ENCODE data around the gene SIGLEC14.

The SIGLEC14 gene, protein sequence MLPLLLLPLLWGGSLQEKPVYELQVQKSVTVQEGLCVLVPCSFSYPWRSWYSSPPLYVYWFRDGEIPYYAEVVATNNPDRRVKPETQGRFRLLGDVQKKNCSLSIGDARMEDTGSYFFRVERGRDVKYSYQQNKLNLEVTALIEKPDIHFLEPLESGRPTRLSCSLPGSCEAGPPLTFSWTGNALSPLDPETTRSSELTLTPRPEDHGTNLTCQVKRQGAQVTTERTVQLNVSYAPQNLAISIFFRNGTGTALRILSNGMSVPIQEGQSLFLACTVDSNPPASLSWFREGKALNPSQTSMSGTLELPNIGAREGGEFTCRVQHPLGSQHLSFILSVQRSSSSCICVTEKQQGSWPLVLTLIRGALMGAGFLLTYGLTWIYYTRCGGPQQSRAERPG

DNA sequence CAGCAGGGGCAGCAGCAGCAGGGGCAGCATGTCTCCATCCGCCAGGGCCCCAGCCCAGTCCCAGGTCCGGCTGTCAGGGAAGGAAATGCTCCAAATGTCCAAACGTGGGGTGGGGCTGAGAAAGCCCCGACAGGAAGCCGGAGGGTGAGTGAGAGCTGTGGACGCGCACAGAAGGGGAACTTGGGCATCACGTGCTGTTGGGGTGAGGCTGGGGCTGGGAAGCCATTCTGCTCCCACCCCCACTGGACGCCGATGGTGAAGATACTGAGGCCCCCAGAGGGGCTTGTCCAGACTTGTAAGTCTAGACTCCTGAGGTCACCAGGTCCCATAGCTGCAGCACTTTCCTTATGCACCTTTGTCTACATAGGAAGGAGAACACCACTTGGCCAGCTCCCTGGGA, at the start of gene SIGLEC14:
Gene SIGLEC14, minus strand, starts transcription at position 96 of the 400 bp plus-strand sequence. Its CDS starts 66 bp downstream, at position 30.
- in situ Hi-C loops (cut with HindIII; ENCODE audit: low sequenced_read_pairs): loop anchor here (5.0 kb wide), 2 partner anchors 49 to 174 kb away; no protein-coding TSS in a partner anchor

DNA sequence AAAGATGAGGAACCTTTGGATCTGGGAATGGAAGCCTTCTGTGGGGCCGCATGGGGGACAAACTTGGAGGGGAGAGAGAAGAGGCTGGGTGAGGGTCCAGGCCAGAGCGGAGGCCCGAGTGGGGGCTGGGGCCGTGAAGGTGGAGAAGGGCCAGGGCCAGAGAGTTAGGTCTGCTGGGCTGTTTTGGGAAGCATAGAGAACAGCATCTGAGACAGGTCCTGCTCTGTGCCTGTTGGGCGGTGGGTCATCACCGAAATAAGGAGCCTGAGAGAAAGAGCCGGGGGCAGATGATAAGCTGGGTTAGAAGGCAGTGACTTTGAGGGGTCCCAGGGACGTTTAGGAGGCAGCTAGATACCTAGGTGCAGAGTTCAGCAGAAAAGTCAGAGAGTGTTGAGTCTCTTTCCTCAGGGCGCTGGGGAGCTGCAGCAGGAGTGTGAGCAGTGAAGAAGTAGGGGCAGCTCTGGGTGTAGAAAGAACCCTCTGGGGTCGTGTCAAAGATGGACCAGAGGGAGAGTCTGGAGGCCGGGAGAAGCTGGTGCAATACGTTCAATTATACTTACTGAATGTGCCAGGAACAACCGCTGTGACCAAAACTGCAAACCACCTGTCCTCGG, 49.2 kb upstream of the SIGLEC14 start:
- in situ Hi-C loops (cut with HindIII; ENCODE audit: low sequenced_read_pairs): loop anchor here (5.0 kb wide), 1 partner anchor 56 kb away; the partner anchor contains the start of gene FPR1

DNA sequence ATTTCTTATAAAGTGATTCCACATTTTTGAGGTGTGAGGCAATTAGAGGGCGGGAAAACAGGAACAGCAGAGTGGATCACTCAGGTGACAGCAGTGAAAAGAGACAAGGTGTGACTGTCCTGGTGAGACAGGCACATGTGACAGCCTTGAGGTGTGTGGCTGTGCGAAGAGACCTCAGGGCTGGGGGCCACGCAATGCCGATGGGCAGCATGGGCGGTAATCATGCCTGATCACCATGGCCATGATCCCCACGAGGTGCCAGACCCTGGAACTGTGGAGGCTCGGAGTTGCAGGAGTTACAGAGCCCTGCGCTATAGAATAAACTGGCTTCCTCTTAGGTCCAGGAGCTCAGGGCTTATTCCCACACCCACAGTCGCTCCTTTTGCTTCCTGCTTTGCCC, 48.5 kb upstream of the SIGLEC14 start:
- in situ Hi-C loops (cut with HindIII; ENCODE audit: low sequenced_read_pairs): loop anchor here (5.0 kb wide), 1 partner anchor 57 kb away; the partner anchor contains the start of gene FPR1

DNA sequence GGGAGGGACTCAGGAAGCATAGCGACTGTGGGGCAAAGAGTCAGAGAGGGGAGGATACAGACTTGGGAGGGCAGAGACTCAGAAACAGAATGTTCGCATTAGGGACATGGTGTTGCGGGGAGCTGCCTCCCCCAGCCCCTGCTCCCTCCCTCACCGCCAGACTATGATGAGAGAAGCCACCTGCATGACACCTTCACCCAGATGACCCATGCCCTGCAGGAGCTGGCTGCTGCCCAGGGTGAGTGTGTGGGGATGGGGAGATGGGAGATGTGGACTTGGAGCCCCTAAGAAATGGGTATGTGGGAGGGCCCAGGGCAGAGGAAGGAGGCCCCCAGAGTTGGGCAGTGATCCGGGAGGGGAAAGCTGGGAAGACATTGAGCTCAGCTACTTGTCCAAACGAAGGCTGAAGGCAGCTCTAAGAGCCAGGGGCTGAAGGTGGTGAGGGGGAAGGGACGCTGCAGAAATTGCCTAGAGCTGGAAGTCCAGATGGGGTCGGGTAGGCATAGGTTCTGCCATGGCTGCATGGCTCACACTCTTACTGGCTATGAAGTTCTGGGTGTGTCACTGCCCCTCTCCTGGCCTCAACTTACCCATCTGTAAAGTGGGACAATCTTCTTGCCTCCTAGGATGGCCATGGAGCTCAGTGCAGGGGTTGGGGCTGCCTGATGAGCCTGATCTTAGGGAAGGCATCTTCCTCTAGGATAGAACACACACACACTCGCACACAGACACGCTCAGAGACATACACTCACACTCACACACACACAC, 47.9 kb upstream of the SIGLEC14 start:
- in situ Hi-C loops (cut with HindIII; ENCODE audit: low sequenced_read_pairs): loop anchor here (5.0 kb wide), 1 partner anchor 58 kb away; the partner anchor contains the start of gene FPR1

DNA sequence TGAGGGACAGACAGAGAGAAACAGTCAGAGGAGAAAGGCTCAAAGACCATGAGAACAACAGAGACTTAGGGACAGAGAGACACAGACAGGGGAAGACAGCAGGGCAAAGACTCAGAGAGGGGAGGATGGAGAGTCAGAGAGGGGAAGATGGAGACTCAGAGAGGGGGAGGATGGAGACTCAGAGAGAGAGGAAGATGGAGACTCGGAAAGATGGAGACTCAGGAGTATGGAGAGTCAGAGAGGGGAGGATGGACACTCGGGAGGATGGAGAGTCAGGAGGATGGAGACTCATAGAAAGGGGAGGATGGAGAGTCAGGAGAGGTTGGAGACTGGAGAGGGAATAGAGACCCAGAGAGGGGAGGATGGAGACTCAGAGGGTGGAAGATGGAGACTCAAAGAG, 47.2 kb upstream of the SIGLEC14 start:
- in situ Hi-C loops (cut with HindIII; ENCODE audit: low sequenced_read_pairs): no loop called here

DNA sequence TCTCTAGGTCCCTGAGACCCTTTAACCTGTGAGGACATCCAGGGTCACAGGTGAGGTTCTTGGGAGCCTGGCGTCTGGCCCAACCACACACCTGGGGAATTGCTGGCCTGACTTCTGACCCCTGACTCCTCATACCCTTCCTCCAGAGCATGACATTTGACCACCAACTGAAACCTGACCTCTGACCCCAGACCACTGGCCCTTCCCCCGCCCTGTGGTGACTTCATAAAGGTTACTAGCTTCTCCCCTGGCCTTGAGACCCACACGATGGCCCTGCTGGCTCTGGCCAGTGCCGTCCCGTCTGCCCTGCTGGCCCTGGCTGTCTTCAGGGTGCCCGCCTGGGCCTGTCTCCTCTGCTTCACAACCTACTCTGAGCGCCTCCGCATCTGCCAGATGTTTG, 46.6 kb upstream of the SIGLEC14 start, which contains the start of gene SPACA6:
Gene SPACA6, plus strand, starts transcription at position 71 of the 400 bp plus-strand sequence. Its CDS starts 197 bp downstream, at position 268.
- in situ Hi-C loops (cut with HindIII; ENCODE audit: low sequenced_read_pairs): no loop called here

DNA sequence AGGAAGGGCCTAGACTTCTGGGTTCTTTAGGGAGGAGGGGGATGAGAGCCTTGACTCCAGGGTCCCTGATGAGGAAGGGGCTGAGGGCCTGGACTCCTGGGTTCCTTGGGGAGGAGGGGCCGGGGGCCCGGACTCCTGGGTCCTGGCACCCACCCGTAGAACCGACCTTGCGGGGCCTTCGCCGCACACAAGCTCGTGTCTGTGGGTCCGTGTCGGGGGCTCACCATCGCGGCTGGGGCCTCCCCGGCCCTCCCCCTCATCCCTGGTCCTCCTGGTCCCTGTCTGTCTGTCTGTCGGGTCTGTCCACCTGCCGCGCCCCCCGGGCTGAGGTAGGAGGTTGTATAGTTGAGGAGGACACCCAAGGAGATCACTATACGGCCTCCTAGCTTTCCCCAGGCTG, 45.8 kb upstream of the SIGLEC14 start:
- in situ Hi-C loops (cut with HindIII; ENCODE audit: low sequenced_read_pairs): no loop called here

DNA sequence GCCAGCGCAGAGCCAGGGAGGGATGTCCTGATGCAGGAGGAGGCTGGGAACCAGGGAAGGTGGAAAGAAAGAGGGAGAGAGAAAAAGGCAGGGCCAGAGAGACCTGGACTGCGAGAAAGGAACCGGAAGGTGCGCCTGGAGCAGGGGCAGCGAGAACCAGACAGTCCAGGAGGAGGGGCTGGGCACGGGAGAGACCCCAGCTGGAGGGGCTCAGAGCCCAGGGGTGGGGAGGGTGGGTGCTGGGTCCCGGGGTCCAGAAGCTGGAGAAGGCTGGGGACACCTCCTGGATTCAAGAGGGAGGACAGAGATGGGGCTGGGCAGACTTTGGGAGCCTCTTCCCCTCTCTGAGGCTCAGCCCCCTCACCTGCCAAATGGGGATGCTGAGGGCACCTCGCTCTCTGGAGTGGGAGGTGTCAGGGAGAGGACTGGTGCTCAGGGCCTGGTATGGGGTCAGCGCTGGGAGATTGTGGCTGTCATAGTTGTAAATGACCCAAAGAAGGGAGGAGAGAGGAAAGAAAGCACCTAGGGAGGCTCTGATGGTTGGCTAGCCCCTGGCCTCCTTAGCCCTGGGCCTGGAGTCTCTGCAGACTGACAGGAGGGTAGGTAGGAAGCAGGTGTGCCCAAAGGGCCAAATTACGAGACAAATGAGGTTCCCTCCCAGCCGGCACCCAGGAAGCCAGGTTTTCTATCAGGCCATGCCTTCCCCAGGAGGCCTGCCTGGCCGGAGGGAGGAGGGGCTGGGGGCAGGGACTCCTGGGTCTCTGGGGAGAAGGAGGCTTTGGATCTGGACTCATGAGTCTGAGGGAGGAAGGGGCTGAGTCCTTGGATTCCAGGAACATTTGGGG, 45.2 kb upstream of the SIGLEC14 start:
- in situ Hi-C loops (cut with HindIII; ENCODE audit: low sequenced_read_pairs): no loop called here

DNA sequence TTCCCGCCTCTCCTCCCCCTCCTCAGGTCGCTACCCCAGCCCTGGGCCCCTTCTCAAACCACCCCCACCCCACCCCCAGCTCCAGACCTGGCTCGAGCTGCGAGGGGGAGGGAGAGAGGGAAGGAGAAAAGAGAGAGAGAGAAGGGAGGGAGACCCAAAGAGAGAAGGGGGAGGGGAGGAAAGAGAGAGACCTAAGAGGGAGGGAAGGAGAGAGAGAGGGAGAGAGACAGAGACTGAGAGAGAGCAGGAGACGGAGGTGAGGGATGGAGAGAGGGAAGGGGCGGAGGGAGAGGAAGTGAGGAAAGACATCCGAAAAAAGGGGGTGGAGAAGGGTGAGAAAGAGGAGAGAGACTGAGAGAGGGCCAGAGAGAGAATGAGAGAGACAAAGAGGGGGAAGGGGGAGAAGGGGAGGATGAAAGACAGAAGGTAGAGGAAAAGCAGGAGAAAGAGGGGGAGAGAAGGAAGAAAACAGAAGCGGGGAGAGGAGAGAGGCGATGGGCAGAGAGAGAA, 44.5 kb upstream of the SIGLEC14 start:
- in situ Hi-C loops (cut with HindIII; ENCODE audit: low sequenced_read_pairs): no loop called here

DNA sequence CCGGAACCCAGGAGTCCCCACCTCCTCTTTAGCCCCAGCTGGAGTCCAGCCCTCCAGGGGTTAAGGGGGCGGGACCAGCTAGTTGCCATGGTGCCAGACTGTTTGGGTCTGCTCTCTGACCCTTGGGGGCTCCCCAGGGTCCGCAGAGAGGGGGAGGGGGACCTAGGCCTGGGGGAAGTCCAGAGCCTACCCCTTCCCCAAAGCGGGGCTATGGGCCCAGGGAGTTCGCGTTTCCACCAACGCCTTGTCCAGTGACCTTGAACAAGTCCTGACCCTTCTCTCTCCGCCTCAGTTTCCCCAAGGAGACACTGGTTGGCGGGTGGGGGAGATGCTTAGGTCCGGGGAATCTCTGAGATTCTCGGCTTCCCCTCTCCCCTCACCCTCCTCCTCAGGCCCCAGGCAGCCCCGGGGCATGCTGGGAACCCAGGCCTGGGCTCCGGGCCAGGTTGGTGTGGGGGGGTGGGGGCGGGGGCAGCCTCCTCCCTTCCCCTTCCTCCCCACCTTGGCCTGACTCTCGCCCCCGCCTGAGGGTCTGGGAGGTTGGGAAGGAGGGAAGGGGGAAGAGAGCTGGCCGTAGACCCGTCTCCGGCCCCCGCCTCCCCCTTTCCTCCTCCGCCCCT, 43.9 kb upstream of the SIGLEC14 start:
- in situ Hi-C loops (cut with HindIII; ENCODE audit: low sequenced_read_pairs): no loop called here

DNA sequence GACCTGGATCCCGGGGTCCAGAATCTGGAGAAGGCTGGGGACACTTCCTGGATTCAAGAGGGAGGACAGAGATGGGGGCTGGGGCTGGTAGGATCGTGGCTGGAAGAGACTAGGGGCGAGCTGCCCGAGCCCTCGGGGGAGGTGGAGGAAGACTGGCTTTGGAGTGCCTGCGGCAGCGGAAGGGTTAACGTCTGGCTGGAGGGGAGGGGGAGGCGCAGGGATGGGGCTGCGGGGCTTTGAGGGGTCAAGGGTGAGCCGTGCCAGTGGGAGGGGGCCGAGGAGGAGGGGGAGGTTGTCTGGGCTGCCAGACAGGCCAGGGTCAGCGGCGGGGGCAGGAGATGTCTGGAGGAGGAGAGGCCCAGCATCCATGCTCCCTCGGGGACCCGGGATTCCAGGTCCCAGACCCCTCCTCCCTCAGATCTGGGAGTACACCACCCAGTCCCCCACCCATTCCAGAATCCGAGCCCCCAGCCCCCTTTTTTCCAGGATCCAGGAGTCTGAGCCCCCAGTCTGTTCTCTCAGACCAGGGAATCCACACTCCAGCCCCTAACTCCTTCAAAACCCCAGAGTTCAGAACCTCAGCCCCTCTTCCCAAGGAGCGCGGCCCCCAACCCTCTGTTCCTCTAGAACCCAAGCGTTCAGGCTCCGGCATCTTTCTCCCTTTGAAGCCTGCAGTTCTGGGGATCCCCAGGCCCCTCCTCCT, 43.3 kb upstream of the SIGLEC14 start:
- in situ Hi-C loops (cut with HindIII; ENCODE audit: low sequenced_read_pairs): no loop called here

DNA sequence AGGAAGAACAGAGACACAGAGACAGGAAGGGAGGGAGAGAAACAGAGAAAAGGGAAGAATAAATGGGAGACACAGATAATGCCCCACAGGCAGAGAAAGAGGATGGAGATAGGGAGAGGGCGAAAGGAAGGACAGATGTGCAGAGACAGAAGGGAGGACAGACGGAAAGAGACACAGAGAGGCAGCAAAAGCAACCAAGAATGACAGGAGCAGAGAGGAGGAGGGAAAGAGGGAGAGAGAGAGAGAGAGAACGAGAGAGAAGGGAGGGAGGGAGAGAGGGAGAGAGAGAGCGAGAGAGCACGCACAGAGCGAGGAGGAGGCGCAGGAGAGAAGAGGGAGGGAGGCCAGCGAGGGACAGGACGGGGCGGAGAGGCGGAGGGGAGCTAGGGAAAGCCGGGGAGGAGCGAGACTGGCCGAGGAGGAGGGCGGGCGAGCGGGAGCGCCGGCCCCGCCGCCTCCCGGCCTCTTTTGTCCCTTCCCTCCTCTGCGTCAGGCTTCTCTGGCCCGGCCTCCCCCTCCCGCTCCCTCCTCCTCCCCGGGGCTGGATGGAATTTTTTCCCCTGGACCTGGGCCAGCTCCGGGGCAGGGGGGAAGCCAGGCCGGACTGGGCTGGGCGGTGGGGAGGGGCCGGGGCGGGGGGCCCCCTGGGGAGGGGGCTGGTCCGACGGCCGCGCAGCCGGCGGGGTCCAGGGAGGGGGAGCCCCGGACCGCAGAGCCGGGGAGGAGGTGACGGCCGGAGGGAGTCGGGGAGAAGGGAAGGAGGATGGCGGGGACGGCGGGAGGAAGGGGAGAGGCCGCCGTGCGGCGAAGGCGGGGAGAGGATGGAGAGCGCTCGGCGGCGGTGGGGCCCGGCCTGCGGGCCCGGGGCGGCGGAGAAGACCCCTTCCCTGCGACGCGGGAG, 42.3 kb upstream of the SIGLEC14 start:
- in situ Hi-C loops (cut with HindIII; ENCODE audit: low sequenced_read_pairs): no loop called here

DNA sequence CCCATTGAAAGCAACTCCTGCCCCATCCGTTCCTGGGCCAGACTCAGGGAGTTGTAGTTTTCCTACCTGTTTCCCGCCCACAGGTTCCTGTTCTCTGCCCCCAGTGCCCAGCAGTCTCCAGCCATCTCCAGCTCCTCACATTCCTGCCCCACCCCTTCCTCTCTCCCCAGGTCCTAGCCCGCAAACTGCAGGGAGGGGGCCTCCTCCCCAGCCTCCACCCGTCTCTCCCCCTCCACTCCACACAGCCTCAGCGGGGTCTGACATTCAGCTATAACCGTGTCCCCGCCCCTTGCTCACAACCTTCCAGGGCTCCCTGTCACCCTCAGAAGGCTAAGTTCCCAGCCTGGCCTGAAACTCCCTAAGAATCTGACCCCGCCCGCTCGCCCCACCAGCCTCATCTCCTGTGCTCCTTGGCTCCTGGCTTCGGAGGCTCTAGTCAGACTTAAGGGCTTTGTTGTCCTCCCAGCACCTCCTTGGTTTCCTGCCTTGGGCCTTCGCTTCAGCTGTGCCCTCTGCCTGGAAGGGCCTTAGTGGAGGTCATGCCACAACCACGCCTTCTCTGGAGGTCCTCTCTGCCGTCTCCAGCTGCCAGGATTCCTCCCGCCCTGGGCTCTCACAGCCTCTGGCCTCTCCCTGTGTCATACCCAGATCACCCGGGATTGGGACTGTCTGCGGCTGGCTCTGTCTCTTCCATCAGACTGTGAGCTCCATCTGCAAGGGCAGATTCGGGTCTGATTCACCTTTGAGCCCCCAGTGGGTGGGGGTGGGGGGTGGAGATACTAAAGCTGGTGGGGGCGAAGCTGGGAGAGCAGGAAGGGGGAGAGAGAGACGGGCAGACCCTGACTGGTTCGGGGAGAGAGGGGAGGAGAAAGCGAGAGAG, 41.4 kb upstream of the SIGLEC14 start:
- in situ Hi-C loops (cut with HindIII; ENCODE audit: low sequenced_read_pairs): no loop called here

DNA sequence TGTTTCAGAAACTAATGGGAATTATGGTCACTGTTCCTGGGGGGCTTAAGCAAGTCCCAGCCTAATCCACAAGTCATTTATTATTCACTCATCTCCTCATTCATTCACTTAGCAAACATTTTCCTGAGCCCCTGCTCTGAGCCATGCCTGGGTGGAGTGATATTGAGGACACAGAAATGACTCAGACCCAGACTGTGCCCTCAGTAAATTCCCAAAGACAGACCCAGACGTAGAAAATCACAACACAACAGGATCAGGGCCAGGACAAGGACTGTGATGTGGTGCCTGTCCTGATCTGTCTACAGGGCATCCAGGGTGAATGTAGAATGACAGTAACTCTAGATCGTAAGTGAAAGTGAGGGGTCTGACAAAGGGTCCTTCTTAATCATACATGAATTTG, 39.5 kb upstream of the SIGLEC14 start:
- in situ Hi-C loops (cut with HindIII; ENCODE audit: low sequenced_read_pairs): no loop called here

DNA sequence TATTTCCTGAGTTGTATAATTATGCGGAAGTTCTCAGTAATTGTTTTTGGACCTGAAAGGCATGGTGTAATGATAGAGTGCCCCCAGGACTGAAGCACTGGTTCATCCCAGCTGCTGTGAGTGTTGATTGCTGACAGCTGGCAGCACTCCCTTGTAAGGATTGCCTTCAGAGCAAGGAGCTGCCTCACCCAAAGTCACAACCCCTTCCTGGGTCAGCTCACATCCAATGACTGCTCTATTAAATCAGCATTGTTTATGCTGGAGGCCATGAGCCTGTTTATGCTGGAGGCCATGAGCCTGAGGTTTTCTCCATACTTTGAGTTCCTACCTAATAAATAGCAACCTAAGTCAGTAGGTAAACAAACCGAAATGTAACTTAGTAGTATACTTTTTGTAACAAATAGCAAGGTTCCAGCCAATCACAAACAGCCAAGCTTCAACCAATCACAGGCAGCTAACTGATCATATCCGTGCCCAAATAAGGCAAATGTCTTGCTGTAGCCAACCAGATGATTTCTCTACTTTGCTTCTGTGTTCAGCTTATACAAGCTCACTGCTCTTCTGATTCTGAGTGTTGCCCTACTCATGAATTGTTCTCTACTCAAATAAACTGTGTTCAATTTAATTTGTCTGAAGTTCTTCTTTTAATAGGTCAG, 34.8 kb upstream of the SIGLEC14 start:
- in situ Hi-C loops (cut with HindIII; ENCODE audit: low sequenced_read_pairs): loop anchor here (5.0 kb wide), 1 partner anchor 84 kb away; no protein-coding TSS in a partner anchor

DNA sequence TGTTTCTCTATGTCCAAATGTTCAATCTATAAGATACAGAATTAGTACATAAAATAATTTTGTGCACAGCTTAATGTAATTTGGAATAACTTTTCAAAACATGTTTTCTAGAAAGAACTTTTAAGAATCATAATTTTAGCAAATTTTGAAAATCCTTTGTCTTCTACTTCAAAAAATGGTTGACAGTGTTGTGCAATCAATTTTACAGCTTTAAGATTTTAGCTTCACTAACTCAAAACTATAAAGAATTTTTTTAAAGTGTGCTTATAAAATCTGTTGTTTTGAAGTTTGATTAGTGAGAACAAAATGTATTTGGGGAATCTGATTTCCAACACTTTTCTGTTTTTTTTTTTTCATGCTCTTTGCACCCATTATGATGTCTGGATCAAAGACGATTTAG, 33.8 kb upstream of the SIGLEC14 start:
- in situ Hi-C loops (cut with HindIII; ENCODE audit: low sequenced_read_pairs): loop anchor here (5.0 kb wide), 1 partner anchor 83 kb away; no protein-coding TSS in a partner anchor
